Heart left ventricle (tissue), 13 donors: ENCODE results near the gene MICAL3.

Source experiments
- POLR2A ChIP-seq, 2 donors: fragments of 450-650 bp; IDR thresholded peaks; one replicate each; pipeline ENCODE4 v1.6.1; 2017; ENCODE audit warnings: antibody characterized with exemption in 2 of 2, mild to moderate bottlenecking in 2 of 2, moderate library complexity in 2 of 2
- TF ChIP-seq, protein P1 (sequence below), 12 donors: fragments of 200-600 bp; sonication (generic) in 4 of 12; IDR thresholded peaks; one replicate each; pipeline versions ENCODE4 v1.5.0 to v1.8.0; 2018 to 2022; ENCODE audit warnings: antibody characterized with exemption in 12 of 12, mild to moderate bottlenecking in 5 of 12
- donor health status: ischemic (EF 13 %, LVEDD 7.1; RV severe dilation, severe dysfunction).
- donor health status: DM: no; HTN: yes; CAD: no.
- donor health status: DM: no; HTN: no; CAD: no.
- donor health status: ischemic (EF 25% LVEDD 6.9; RV normal size, moderate dysfunction).
- donor health status: ischemic (EF 25% LVEDD 5.7; RV mildly dilated, moderate dysfunction).
- donor health status: ischemic (EF 35%, LVEDD 5.7; RV mildly dilated, moderate dysfunction).
- donor health status: nonischemic (EF 11% LVEDD 7.7; RV severe dilation, severe dysfunction).
- donor health status: DM: yes; HTN: yes; CAD: no.
- donor health status: PGD.
- donor health status: ischemic (EF 29% LVEDD 5.4; RV normal size, mild dysfunction).
- donor health status: nonischemic (EF 23%, LVEDD 6.1; RV moderate dilation, normal function).

DNA sequence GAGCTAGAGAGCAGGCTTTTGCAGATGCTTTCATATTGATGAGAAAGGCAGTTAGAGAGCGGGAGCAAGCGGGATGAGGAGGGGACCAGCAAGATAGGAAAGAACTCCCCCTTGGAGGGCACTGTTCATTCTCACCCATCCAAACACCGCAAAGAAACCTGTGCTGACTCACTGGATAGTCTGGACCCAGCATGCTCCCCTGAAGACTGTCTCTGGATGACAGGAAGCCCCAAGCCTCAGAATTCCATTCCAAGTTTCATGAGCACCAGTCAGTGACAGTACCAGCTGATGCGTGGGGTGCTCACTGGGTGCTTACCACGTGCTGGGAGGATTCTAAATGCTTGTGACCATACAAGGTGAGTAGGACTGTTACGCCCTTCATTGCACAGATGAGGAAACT, 34.2 kb downstream of the MICAL3 start:
- TF ChIP-seq, protein P1, sequence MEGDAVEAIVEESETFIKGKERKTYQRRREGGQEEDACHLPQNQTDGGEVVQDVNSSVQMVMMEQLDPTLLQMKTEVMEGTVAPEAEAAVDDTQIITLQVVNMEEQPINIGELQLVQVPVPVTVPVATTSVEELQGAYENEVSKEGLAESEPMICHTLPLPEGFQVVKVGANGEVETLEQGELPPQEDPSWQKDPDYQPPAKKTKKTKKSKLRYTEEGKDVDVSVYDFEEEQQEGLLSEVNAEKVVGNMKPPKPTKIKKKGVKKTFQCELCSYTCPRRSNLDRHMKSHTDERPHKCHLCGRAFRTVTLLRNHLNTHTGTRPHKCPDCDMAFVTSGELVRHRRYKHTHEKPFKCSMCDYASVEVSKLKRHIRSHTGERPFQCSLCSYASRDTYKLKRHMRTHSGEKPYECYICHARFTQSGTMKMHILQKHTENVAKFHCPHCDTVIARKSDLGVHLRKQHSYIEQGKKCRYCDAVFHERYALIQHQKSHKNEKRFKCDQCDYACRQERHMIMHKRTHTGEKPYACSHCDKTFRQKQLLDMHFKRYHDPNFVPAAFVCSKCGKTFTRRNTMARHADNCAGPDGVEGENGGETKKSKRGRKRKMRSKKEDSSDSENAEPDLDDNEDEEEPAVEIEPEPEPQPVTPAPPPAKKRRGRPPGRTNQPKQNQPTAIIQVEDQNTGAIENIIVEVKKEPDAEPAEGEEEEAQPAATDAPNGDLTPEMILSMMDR (IDR thresholded peaks at IDR 0.05) = no peak
- TF ChIP-seq POLR2A (IDR thresholded peaks at IDR 0.05) = no peak
